Measurements from ENCODE around the gene SACM1L.

DNA sequence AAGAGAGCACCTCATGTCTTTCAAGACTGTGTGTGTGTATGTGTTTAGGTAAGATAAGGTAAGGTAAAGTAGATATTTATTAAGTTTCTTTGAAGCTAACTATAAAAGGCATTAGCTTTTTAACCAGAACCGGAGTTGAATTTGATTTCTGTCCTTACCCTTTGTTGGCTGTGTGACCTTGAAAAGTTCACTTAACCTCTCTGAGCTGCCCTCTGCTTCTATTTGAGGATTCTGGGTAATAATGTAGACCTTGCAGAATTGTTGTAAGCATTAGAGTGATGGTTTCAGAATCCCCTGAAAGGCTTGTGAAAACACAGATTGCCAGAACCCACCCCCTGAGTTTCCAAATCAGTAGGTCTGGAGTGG, 21.6 kb upstream of the SACM1L start:
- no peak for TF ChIP-seq EZH2phosphoT487 (IDR thresholded peaks at IDR 0.05; ENCODE audit: borderline replicate concordance, low read length)
- TF ChIP-seq, protein P1, sequence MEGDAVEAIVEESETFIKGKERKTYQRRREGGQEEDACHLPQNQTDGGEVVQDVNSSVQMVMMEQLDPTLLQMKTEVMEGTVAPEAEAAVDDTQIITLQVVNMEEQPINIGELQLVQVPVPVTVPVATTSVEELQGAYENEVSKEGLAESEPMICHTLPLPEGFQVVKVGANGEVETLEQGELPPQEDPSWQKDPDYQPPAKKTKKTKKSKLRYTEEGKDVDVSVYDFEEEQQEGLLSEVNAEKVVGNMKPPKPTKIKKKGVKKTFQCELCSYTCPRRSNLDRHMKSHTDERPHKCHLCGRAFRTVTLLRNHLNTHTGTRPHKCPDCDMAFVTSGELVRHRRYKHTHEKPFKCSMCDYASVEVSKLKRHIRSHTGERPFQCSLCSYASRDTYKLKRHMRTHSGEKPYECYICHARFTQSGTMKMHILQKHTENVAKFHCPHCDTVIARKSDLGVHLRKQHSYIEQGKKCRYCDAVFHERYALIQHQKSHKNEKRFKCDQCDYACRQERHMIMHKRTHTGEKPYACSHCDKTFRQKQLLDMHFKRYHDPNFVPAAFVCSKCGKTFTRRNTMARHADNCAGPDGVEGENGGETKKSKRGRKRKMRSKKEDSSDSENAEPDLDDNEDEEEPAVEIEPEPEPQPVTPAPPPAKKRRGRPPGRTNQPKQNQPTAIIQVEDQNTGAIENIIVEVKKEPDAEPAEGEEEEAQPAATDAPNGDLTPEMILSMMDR (conservative IDR thresholded peaks at IDR 0.05; ENCODE audit: low read depth, low read length) = no peak
- no peak for TF ChIP-seq EZH2 (IDR thresholded peaks at IDR 0.05; ENCODE audit: low read length, unreplicated experiment)
